CD4-positive, alpha-beta T cell (primary cell): Measurements from ENCODE around the gene ASTN1. TPM values are rescaled to one million over a fixed set of nuclear protein-coding genes. Genes with fewer than 3 reads are reported as not detected.

Experiments
- ATAC-seq: fragments of 200-7000 bp; cut with Tn5 transposase; one replicate; pipeline ENCODE4 v1.10.0; 2022; ENCODE audit warnings: mild to moderate bottlenecking; ENCODE audit not compliant: poor library complexity
- CTCF ChIA-PET: fragments of 350-600 bp; sonication (Branson Sonifier 250); formaldehyde crosslinking; loops from one replicate; lab custom pipeline; 2021; ENCODE audit warnings: antibody characterized with exemption, inconsistent platforms; lab: Charles Lee
- POLR2A ChIA-PET: fragments of 350-600 bp; sonication (Branson Sonifier 250); formaldehyde crosslinking; loops from one replicate; lab custom pipeline; 2021; ENCODE audit warnings: antibody characterized with exemption, inconsistent platforms; lab: Charles Lee
- DNase-seq, 14 experiments: peaks; one replicate each; pipeline ENCODE4 v3.0.0-alpha.2; 2013 to 2020; ENCODE audit warnings: mixed read lengths in 2 of 14
- H3K27ac ChIP-seq, 2 donors: one replicate each; pipeline versions ENCODE4 v1.5.1 to v1.7.0; 2013; ENCODE audit warnings: low read length in 2 of 2, low read depth in 1 of 2, mild to moderate bottlenecking in 1 of 2
- H3K27me3 ChIP-seq, 2 experiments: 1 replicate in 1 of 2; 2 replicates in 1 of 2; pipeline versions ENCODE4 v1.6.1 to v1.7.0; 2013; ENCODE audit warnings: low read length in 2 of 2, control low read depth in 1 of 2, mild to moderate bottlenecking in 1 of 2, moderate library complexity in 1 of 2; ENCODE audit not compliant: insufficient read depth in 2 of 2, control insufficient read depth in 1 of 2
- H3K36me3 ChIP-seq: one replicate; pipeline ENCODE4 v1.6.1; 2013; ENCODE audit warnings: low read length, control low read depth; ENCODE audit not compliant: insufficient read depth
- H3K4me1 ChIP-seq: one replicate; pipeline ENCODE4 v1.6.1; 2013; ENCODE audit warnings: low read length, control low read depth; ENCODE audit not compliant: insufficient read depth
- H3K4me3 ChIP-seq: one replicate; pipeline ENCODE4 v1.5.1; 2013; ENCODE audit warnings: mild to moderate bottlenecking, low read length, moderate library complexity
- H3K9me3 ChIP-seq, 2 experiments: 1 replicate in 1 of 2; 2 replicates in 1 of 2; pipeline versions ENCODE4 v1.6.1 to v1.7.0; 2013; ENCODE audit warnings: low read length in 2 of 2, mild to moderate bottlenecking in 2 of 2, control low read depth in 1 of 2, moderate library complexity in 1 of 2; ENCODE audit not compliant: control insufficient read depth in 1 of 2, insufficient read depth in 1 of 2
- H3K27ac Mint-ChIP-seq: one replicate; pipeline ENCODE4 v1.8.0; 2020; ENCODE audit warnings: mixed read lengths
- H3K27me3 Mint-ChIP-seq: one replicate; pipeline ENCODE4 v1.8.0; 2021; ENCODE audit warnings: mixed read lengths
- H3K36me3 Mint-ChIP-seq: one replicate; pipeline ENCODE4 v1.8.0; 2021; ENCODE audit warnings: low read depth, mixed read lengths
- H3K4me1 Mint-ChIP-seq: one replicate; pipeline ENCODE4 v1.8.0; 2021; ENCODE audit warnings: low read depth, mixed read lengths
- H3K4me3 Mint-ChIP-seq: one replicate; pipeline ENCODE4 v1.8.0; 2020; ENCODE audit warnings: mild to moderate bottlenecking, mixed read lengths
- H3K9me3 Mint-ChIP-seq: one replicate; pipeline ENCODE4 v1.8.0; 2020; ENCODE audit warnings: mixed read lengths
- CTCF ChIP-seq: fragments of 200-600 bp; IDR thresholded peaks from one replicate; pipeline ENCODE4 v1.8.0; 2022; ENCODE audit warnings: antibody characterized with exemption, mild to moderate bottlenecking
- intact Hi-C, 2 experiments: fragments of 100-400 bp; cut with DNase I in 1 of 2; cut with micrococcal nuclease in 1 of 2; formaldehyde crosslinking; loops; one replicate each; pipeline versions ENCODE4 v1.15.1 to v1.9.0; 2023 to 2025; cut with DNase I, micrococcal nuclease
- total RNA-seq, 174 experiments: library from RNA in 2 of 174; stranded (reverse) in 2 of 174; gene quantifications; one replicate each; pipeline ENCODE4 v1.2.3 and lab custom pipeline; 2021 to 2026

Gene ASTN1
- total RNA-seq, 2 experiments from 2014 or later: not detected

DNA sequence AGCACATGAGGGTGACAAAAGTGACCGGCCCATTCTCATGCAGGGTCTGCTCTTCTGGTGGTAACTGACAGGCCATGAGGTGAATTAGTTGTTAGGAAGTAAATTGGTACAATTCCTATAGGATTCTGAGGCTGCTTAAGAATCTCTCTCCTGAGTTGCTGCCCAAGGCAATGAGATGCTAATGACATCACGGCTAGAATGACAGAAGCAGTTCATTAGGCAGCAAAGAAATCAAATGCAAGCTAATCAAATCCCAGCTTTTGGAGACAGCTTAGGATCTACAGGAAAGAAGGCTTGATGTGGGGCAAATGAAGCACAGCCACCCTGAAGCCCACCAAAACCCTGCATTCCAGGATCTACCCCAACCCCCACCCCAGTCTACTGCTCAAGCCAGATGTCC, 265.2 kb downstream of the ASTN1 start:
- DNase-seq (no peak), ATAC-seq (no peak)
- no peaks in the 10 kb centered on the region for H3K36me3 Mint-ChIP-seq
- H3K27ac Mint-ChIP-seq: no peak overlapping the region
- POLR2A ChIA-PET: no interaction called here
- no peak overlapping the region for H3K4me3 Mint-ChIP-seq
- Histone ChIP-seq H3K4me3 (no peak overlapping the region), H3K4me1 (peaks cover 3% of the 10 kb centered on the region), H3K36me3 (no peaks in the 10 kb centered on the region), H3K27me3 (peaks cover 3 to 4% of the 10 kb centered on the region in 2 experiments), H3K9me3 (peaks cover 0 to 12% of the 10 kb centered on the region in 2 experiments), H3K27ac (no peak overlapping the region)
- H3K27me3 Mint-ChIP-seq: peaks cover 21% of the 10 kb centered on the region
- TF ChIP-seq CTCF: no peak
- no peaks in the 10 kb centered on the region for H3K9me3 Mint-ChIP-seq
- peaks cover 5% of the 10 kb centered on the region for H3K4me1 Mint-ChIP-seq
- CTCF ChIA-PET: no interaction called here
- intact Hi-C loops: no loop called here

DNA sequence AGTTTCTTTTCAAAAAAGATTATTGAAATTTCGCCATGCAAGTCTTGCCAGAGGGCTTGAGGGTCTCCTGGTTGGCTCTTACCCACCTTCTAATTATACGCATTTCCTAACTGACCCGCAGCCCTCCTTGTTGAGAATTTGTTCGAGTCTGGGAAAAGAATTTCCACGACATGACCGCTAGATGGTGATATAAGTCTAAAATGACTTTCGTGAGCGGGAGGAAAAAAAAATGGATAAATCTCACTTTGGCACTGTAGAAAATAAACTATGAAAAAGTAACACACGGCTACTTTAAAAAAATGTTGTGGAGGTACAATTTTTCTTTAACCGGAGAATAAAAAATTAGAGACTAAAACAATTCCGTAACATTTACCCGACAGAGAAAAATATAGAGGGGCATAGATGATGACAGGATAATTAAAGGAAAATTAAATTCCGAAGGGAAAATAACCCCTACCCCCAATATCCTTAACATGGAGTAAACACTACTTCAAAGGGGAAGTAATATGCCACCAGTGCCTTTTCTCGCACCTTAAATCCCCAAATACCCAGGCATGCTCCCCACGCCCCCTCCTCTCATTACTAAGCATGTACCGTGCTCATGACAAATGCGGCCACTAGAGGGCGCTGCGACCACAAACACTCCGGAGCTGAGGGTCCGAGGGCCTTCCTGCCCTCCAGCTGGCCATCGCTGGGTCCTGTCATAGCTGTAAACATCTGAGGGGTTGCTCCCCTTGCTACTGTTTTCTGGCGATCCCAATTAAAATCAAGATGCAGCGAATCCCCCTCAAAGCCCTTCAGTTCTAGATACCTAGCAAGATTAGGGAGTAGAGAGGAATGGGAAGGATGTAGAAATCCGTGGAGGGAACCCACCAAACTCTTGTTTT, 266.9 kb downstream of the ASTN1 start:
- POLR2A ChIA-PET: no interaction called here
- intact Hi-C loops: no loop called here
- no peak overlapping the region for H3K4me3 ChIP-seq
- H3K27ac ChIP-seq: no peak overlapping the region
- H3K9me3 ChIP-seq: peaks cover 0 to 10% of the 10 kb centered on the region in 2 experiments
- peaks cover 0 to 4% of the 10 kb centered on the region in 2 experiments for H3K27me3 ChIP-seq
- DNase-seq (peak in 4 of 14 experiments; percentile 11 to 28 (median 24)), ATAC-seq (no peak)
- peaks cover 5% of the 10 kb centered on the region for H3K4me1 Mint-ChIP-seq
- TF ChIP-seq CTCF: peak; percentile 41
- H3K27me3 Mint-ChIP-seq: peaks cover 9% of the 10 kb centered on the region
- no peaks in the 10 kb centered on the region for H3K36me3 ChIP-seq
- no peaks in the 10 kb centered on the region for H3K36me3 Mint-ChIP-seq
- CTCF ChIA-PET: no interaction called here
- H3K9me3 Mint-ChIP-seq: peaks cover 2% of the 10 kb centered on the region
- H3K4me1 ChIP-seq: peaks cover 3% of the 10 kb centered on the region
- no peak overlapping the region for H3K27ac Mint-ChIP-seq
- H3K4me3 Mint-ChIP-seq: no peak overlapping the region

- Histone ChIP-seq H3K36me3 (no peaks in the 10 kb centered on the region), H3K9me3 (peaks cover 0 to 10% of the 10 kb centered on the region in 2 experiments), H3K4me3 (no peak overlapping the region), H3K4me1 (peaks cover 3% of the 10 kb centered on the region), H3K27me3 (no peaks in the 10 kb centered on the region), H3K27ac (no peak overlapping the region)
- peaks cover 9% of the 10 kb centered on the region for H3K27me3 Mint-ChIP-seq
- peaks cover 3% of the 10 kb centered on the region for H3K9me3 Mint-ChIP-seq
- DNase-seq (no peak), ATAC-seq (no peak)
- no peak for TF ChIP-seq CTCF
- H3K27ac Mint-ChIP-seq: no peak overlapping the region
- intact Hi-C loops: no loop called here
- peaks cover 5% of the 10 kb centered on the region for H3K4me1 Mint-ChIP-seq
- H3K4me3 Mint-ChIP-seq: no peak overlapping the region
- CTCF ChIA-PET: no interaction called here
- POLR2A ChIA-PET: no interaction called here
- no peaks in the 10 kb centered on the region for H3K36me3 Mint-ChIP-seq
Observed at GRCh38 chr1:176896216-176896615, 268.3 kb downstream of the ASTN1 start.
